ENCODE data around the gene NDUFV1.

NDUFV1 gene

DNA sequence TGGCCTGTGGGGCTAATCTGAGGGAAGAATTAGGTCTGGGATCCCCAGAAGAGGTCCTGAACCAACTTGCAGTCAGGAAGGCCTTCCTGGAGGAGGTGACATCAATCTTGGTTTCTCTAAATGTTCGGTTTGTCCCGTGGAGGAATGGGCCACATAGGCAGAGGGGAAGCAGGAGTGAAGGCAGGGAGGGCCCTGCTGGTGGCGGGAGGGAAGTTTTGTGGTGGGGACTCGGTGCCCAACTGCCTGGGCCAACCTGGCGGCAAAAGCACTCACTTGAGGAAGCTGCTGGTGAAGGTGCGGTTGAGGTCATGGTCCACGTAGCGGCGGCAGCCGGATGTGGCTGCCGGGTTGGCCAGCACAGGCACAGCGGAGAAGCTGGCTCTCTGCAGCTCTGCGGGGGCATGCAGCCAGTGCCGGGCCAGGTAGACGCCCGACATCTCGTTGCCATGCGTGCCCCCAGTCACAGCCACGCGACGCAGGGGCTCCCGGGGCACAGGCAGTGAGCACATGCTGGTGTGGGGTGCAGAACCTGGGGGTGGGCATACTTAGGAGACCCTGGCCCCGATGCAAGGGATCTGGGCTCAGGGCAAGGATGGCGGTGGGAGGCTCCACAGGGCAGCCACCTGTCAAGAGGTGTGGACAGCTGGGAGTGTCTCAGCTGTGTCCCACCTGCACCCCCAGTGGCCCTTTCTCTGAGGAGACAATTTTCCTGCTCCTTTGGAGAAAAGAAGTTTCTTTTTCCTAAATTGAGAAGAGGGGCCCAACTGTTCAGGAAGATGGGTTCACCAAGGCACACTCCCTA is 40.0 kb downstream of the NDUFV1 start:
- TF ChIP-seq, protein P1, sequence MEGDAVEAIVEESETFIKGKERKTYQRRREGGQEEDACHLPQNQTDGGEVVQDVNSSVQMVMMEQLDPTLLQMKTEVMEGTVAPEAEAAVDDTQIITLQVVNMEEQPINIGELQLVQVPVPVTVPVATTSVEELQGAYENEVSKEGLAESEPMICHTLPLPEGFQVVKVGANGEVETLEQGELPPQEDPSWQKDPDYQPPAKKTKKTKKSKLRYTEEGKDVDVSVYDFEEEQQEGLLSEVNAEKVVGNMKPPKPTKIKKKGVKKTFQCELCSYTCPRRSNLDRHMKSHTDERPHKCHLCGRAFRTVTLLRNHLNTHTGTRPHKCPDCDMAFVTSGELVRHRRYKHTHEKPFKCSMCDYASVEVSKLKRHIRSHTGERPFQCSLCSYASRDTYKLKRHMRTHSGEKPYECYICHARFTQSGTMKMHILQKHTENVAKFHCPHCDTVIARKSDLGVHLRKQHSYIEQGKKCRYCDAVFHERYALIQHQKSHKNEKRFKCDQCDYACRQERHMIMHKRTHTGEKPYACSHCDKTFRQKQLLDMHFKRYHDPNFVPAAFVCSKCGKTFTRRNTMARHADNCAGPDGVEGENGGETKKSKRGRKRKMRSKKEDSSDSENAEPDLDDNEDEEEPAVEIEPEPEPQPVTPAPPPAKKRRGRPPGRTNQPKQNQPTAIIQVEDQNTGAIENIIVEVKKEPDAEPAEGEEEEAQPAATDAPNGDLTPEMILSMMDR (IDR thresholded peaks at IDR 0.05; ENCODE audit: extremely low read depth, missing control alignments) = no peak
- DNase-seq (ENCODE audit: low spot score) = peak; percentile 61

DNA sequence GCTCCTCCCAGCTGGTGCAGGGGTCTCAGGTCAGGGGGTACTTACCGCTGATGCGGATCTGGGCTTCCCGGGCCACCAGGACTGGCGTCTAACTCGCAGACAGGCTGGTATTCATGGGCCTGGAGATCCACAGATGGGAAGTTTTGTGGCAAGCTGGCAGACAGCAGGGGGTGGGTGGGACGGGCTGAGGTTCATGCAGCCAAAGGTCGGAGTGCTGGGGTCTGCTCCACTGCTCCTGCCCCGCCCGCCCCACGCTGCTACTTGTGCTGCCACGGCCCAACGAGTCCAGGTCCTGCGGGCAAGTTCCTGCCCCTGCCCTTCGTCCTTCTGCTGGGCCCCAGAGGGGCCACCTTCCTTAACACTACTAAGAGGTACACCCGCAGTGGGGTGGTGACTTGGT is 40.7 kb downstream of the NDUFV1 start:
- TF ChIP-seq, protein P1 (IDR thresholded peaks at IDR 0.05; ENCODE audit: extremely low read depth, missing control alignments) = no peak
- DNase-seq (ENCODE audit: low spot score) = no peak

DNA sequence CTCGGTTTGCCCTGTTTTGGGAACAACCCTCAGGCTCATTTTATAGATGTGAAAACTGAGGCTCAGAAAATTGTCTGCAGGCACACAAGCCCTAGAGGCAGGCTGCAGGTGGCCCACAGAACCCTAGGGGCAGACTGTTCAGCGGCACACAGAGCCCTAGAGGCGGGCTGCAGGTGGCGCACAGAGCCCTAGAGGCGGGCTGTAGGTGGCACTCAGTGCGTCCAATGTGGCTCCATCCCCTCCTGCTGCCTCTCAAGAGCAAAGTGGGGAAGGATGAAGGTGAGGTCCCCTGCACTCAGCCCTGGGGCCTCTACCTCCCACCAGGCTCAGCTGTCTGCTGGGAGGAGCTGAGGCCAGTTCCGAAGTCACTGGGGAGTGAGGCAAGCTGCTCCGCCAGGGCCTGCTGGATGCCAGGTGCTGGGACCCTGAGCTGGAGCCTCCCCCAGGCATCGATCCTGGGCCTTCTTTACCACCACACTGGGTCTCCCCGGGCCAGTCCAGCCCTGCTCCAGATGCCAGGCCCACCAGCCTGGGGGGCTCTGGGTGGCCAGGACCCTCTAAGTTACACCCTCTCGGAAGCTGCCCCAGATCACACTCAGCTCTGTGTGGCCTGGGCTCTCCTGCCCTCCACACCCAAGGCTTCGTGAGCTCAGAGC is 41.5 kb downstream of the NDUFV1 start:
- peak; percentile 79 for DNase-seq (ENCODE audit: low spot score)

DNA sequence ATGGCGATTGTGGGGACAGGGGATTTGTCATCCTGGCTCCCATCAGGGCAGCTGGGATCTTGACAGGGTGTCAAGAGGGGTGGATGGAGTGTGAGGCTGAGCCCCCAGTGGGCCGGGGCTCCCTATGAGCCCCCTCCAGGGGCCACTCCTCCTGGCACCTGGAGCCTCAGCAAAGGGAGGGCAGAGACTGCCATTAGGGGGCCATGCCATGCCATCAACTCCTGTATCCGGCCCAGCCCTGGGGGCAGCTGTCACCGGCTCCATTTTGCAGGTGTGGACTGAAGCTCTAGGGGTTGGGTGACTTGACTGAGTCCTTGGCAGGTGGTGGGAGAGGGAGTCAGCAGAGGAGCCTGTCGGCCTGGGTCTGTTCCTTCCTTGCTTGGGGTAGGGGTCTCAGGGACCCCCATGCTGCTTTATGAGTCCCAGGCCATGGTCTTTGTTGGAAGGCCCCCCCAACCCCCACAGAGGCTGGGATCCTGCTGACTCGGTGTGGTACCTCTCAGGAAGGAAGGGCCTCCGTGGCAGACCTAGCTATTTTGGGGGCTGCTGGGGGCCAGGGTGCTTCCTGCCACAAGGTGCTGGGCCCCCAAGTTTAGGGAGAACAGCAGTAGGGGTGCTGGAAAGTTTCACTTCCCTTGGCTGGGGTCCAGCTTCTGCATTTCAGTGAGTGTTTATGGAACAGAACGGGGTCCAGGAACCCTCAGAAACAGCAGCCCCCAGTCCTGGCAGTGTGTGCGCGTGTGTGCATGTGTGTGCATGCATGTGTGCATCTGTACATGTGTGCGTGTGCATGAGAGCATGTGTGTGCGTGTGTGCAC is 42.3 kb downstream of the NDUFV1 start:
- TF ChIP-seq, protein P1 (IDR thresholded peaks at IDR 0.05; ENCODE audit: extremely low read depth, missing control alignments) = no peak

More for the DNA sequence above, 41.5 kb downstream of the NDUFV1 start:
- TF ChIP-seq, protein P1 (IDR thresholded peaks at IDR 0.05; ENCODE audit: extremely low read depth, missing control alignments) = peak; percentile 56

DNA sequence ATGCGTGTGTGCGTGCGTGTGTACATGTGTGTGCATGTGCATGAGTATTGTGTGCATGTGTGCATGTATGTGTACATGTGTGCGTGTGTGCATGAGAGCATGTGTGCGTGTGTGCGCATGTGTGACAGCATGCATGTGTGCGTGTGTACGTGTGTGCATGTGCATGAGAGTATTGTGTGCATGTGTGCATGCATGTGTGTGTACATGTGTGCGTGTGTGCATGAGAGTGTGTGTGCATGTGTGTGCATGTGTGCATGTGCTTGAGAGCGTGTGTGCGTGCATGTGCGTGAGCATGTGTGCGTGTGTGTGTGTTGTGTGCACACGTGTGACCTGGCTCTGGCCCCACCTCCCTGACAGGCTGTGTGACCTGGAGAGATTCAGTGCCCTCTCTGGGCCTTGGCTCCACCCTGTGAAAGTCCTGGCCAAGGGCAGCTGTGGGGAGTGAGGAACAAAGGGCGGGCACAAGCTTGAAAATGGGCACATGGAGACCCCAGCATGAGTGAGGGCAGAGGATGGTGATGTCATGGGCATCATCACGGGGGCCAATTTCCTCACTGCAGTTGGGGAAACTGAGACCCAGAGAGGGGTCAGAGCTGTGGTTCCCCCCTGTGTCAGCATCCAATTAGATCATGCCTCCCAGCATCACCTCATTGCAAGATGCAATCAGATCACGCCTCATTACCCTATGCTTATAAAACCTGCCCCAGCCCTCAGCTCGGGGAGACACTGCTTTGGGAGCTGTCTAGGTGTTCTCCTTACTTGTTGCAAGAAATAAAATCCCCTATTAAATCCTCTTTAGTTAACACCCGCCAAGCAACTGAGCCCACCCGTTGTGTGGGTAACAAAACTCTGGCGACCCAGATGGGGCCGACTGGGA is 43.1 kb downstream of the NDUFV1 start:
- TF ChIP-seq, protein P1 (IDR thresholded peaks at IDR 0.05; ENCODE audit: extremely low read depth, missing control alignments) = no peak
- no peak for DNase-seq (ENCODE audit: low spot score)

More for the DNA sequence above, 42.3 kb downstream of the NDUFV1 start:
- DNase-seq (ENCODE audit: low spot score) = no peak

DNA sequence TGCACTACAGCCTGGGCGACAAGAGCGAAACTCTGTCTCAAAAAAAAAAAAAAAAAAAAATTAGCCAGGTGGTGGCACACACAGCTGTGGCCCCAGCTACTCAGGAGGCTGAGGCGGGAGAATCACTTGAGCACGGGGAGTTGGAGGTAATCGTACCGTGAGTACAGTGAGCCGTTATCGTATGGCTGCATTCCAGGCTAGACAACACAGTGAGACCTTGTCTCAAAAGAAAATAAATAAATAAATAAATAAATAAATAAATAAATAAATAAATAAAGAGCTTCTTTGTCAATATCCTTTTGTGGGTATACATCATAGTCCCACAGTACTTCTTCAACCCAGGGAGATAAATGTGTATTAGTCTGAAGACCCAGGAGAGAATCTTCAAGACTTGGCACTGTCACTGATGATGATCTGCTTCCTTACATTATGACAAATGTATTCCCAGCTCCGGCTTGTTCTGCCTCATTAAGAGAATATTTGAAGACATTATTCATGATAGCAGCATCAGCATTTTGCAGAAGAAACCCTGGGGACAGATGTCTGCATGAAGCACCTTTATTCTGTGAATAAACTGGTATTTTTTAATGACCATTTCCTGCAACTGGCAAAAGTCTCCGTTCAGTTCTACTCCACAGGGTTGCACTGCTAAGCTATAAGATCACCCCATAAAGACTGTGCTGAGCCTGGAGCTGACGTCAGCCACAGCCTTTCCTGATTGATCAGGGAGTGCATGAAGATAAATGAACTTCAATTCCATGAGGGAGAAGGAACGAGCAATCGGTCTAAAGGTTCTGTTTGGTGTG is 45.4 kb downstream of the NDUFV1 start:
- DNase-seq (ENCODE audit: low spot score) = no peak
- TF ChIP-seq, protein P1 (IDR thresholded peaks at IDR 0.05; ENCODE audit: extremely low read depth, missing control alignments) = no peak
